C4-2B (cell line): ENCODE results near the gene APOL2.
"Not testable (repeated sequence)": the region's sequence is repeated elsewhere in the genome, so short reads cannot be mapped to it uniquely, and the experiment has no call there.

ENCODE experiments used
- H3K27ac ChIP-seq: fragments of 450-650 bp; 2 replicates; pipeline ENCODE4 v1.5.1; 2017
- ZFX ChIP-seq: fragments of 450-650 bp; IDR thresholded peaks from 2 replicates; pipeline ENCODE4 v1.6.1; 2017
- TF ChIP-seq, protein P1 (sequence below): fragments of 450-650 bp; conservative IDR thresholded peaks from 2 replicates; pipeline ENCODE4 v1.5.1; 2017; ENCODE audit warnings: mild to moderate bottlenecking

The APOL2 gene

GRCh38 chr22:36257308-36257707 is 18.0 kb upstream of the APOL2 start:
- no peak overlapping the region for H3K27ac ChIP-seq
- TF ChIP-seq ZFX = no peak
- TF ChIP-seq, protein P1, sequence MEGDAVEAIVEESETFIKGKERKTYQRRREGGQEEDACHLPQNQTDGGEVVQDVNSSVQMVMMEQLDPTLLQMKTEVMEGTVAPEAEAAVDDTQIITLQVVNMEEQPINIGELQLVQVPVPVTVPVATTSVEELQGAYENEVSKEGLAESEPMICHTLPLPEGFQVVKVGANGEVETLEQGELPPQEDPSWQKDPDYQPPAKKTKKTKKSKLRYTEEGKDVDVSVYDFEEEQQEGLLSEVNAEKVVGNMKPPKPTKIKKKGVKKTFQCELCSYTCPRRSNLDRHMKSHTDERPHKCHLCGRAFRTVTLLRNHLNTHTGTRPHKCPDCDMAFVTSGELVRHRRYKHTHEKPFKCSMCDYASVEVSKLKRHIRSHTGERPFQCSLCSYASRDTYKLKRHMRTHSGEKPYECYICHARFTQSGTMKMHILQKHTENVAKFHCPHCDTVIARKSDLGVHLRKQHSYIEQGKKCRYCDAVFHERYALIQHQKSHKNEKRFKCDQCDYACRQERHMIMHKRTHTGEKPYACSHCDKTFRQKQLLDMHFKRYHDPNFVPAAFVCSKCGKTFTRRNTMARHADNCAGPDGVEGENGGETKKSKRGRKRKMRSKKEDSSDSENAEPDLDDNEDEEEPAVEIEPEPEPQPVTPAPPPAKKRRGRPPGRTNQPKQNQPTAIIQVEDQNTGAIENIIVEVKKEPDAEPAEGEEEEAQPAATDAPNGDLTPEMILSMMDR = no peak

DNA sequence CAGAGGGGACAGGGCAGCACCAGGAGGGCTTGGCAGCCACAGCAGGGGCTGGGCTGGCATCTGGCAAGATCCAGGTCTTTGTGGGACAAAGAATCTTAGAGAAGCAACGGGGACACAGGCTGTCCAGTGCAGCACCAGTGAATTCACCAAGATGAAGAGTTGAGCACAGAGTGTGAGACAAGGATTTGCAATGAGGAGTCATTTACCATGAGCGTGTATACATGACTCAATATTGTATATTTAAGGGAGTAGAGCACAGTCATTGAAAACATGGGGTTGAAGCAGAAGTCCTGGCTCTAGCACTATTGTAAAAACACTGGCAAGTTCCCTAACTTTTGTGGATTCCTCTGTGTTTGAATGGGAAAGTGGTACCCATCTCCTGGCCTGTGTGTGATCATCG is 17.2 kb upstream of the APOL2 start:
- no peak for TF ChIP-seq ZFX
- TF ChIP-seq, protein P1 = no peak
- H3K27ac ChIP-seq = no peak overlapping the region

GRCh38 chr22:36255572-36255971 is 16.2 kb upstream of the APOL2 start:
- H3K27ac ChIP-seq = not testable (repeated sequence)

- no peak overlapping the region for H3K27ac ChIP-seq
- no peak for TF ChIP-seq ZFX
- TF ChIP-seq, protein P1 = no peak
Measured at GRCh38 chr22:36253523-36254490, 14.5 kb upstream of the APOL2 start.

DNA sequence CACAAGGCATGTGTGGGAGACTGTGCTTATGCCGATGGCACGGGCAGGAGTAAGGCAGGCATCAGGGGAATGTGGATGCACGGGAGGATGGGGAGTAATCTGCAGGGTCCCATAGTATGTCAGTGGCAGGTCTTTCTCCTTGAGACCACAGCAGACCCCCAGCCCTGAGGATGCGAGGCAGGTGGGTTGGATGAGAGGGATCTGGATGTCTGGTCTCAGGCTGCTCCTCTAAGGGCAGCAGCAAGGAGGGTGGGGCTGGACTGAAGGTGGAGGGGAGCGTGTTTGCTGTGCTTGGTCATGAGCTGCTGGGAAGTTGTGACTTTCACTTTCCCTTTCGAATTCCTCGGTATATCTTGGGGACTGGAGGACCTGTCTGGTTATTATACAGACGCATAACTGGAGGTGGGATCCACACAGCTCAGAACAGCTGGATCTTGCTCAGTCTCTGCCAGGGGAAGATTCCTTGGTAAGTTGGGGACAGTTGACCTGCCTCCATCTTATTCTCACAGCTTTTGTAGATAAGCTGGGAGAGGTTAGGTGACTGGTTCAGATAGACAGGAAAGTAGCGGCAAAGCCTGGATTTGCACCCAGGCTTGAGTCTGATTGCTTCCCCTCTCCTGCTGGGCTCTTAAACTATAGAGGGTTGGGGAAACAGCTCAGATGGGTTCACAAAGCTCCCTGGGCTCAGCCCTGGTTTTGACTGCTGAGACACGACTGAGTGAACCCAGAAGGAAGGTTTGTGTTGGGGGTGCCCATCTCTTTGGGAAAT is 13.6 kb upstream of the APOL2 start, which contains the start of gene APOL1:
Gene APOL1, plus strand, starts transcription at position 380 of the 769 bp plus-strand sequence. CDS start 1,823 bp downstream, outside the sequence.
- H3K27ac ChIP-seq = no peak within 1 kb of the TSS
- TF ChIP-seq ZFX = no peak
- TF ChIP-seq, protein P1 = no peak

GRCh38 chr22:36251979-36252608 is 12.8 kb upstream of the APOL2 start:
- not testable (repeated sequence) for H3K27ac ChIP-seq

GRCh38 chr22:36250292-36250960 is 11.1 kb upstream of the APOL2 start:
- H3K27ac ChIP-seq = not testable (repeated sequence)

DNA sequence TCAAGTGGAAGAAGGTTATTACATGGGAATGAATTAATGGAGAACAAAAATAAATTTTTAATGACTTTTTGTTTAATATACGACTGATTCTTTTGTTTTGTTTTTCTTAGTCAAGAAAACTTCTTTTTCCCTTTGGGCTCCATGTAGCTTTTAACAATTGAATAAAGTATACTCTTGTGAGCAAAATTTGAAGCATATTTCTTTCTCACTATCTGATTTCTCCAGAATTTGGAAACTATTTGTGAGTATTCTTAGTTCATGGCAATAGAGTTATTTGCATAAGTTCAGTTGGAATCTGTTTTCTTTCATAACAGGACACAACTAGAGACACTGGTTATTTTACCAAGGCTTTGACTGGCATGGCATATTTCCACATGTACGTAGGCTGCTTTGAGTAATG is 9.8 kb upstream of the APOL2 start:
- no peak overlapping the region for H3K27ac ChIP-seq
- TF ChIP-seq, protein P1 = no peak
- TF ChIP-seq ZFX = no peak
